Hepatic stellate cell (primary cell): ENCODE measurements around the gene SIGLEC14.

ENCODE experiments used
- DNase-seq: peaks from one replicate; pipeline ENCODE4 v3.0.0; 2011; ENCODE audit warnings: low spot score

The SIGLEC14 gene

DNA sequence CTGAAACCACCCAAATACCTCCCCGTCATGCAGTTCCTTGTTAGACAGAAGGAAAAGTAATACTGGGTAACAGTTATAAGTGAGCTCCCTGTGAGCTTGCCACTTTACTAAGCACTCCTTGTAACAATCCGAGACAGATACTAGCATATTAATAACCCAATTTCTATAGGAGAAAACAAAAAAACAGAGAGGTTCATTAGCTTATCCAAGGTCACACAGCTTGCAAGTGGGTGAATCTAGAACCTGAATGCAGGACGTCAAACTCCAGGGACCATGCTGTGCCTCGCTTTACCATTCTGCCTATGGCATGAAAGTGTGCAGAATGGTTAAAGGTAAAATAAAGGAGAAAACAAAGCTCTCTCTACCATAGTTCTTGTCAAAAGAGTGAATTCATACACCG is 31.8 kb downstream of the SIGLEC14 start:
- DNase-seq: no peak

- DNase-seq: no peak
Measured at GRCh38 chr19:51610576-51610975, 36.0 kb downstream of the SIGLEC14 start.

DNA sequence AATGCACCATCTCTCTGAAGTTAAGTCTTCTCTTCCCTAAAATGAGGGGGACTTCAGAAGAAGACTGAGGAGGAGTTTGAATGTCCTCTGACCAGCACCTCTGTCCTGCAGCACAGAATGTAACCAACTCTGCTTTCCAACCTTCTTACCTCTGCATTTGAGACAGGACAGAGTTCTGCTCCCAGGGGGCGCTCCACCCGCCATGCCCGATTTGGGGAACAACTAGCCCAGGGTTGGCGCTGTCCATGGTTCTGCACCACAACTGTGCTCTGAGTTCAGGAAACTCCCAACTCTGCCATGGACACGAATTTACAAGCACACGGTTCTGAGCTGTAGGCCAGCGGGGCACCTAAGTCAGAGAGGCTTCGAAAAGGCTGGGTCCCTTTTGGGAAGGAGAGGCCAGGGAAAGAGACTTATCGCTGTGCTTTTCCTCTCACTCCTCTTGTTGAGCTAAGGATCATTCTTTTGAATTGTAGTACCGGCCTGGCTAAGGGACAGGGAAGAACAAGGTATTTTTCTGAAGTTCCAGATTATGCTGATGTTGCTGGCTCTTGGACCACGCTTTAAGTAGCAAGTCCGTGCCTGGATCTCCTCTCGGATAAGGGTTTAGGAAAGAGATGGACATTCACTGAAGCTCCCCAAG is 38.6 kb downstream of the SIGLEC14 start:
- DNase-seq: peak; percentile 62

- no peak for DNase-seq
Measured at GRCh38 chr19:51607077-51607476, 39.5 kb downstream of the SIGLEC14 start.

DNA sequence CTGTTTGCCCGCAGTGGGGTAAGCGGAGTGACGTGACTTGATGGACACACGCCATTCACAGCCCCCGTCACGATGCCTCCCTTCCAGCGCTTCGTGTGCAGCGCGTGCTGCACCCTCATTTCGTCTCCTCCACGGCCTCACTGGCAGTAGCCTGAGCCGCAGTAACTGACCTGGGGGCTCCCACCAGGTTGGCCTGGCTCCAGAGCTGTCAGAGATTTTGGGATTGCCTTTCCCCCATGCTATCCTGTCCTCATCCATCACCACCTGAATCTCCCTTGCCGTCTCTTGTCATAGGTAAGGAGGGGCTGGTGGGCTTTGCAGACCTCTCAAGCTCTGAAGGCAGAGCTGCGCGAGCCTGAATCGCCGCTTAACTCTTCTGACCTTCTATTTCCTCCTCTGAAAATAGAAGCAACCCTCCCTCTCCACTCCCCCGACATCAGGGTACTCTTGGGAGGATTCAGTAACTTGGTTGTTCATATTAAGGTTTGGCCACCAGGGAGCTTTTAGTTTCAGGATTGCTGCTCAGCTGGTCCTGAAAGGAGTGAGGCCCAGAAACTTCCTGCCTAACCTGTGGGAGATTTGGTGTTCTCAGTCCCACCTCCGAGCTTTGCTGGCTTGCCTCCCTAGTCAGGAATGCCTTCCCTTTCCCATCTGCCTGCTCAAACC is 44.3 kb downstream of the SIGLEC14 start:
- no peak for DNase-seq

- no peak for DNase-seq
Measured at GRCh38 chr19:51600940-51601580, 45.6 kb downstream of the SIGLEC14 start.

GRCh38 chr19:51599084-51599483 is 47.5 kb downstream of the SIGLEC14 start:
- no peak for DNase-seq

DNA sequence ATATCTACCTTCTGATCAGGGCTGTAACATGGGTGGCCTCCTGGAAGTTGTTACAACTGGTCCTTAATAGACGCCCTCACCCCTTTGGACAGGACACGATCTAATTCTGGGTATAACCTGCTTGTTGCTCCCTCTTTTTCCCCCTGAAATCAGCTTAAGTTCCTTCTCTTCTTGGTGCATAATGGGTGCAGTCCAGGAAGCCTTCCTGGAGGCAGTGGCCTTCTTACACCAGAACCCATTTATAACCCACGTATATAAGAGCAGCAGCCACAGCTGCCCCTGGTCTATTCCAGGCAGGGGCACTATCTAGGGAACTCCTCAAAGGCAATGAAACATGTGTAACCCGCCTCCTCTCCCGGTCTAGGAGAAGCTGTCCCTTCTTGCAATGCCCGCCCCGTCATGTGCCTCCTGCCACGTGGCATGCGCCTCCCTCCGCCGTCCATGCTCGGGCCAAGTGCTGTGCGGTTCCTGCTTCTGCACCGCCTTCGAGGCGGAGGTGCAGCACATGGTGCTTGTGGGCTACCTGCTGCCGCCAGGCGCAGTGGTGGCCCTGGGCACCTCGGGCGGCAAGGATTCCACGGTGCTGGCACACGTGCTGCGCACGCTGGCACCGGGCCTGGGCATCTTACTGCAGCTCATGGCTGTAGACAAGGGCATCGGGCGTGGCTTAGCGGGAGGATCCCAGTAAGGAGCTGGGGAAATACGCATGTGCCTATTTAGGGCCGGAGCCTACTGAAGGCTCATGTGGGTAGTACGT is 48.3 kb downstream of the SIGLEC14 start:
- no peak for DNase-seq

DNA sequence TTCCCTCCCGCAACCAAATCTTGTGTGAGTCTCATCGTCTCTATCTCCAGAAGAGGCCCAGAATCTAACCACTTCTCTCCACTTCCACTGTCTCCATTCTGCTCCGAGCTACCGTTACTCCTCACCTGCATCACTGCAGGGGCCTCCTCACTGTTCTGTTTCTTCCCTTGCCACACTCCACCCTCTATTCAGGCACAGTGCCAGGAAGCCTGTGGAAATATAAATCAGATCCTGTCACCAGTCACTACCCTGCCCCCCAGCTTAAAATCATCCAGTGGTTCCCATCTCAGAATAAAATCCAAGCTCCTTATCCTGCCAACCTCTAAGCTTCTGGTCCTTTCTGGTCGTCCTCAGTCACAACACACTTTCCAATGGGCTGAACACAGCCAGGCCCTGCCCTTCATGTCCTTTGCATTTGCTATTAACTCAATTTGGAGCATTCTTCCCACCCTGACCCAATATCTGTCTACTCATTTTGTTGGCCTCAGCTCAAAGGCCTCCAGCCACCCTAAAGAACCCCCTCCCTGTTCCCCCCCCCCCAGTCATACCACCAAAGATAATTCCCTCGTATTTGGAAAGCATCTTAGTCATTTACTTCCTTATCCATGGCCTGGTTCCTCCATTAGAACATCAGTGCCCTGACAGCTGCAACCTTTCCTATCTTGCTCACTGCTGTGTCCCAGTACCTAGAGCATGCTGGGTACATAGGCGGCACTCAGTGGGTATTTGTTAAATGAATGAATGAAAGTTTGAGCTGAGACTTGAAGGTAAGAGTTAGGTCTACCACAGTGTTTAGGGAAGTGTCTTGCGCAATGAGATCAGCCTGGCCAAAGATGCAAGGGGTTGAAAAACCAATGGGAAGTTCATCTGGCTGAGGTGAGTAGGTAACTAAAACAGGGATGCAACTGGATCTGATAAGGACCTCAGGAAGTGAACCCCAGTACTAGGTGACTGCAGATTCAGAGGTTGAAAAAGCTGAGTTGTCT is 51.1 kb downstream of the SIGLEC14 start:
- DNase-seq: no peak

GRCh38 chr19:51594774-51595109 is 51.9 kb downstream of the SIGLEC14 start:
- no peak for DNase-seq

GRCh38 chr19:51593969-51594773 is 52.5 kb downstream of the SIGLEC14 start:
- peak; percentile 98 for DNase-seq

- DNase-seq: no peak
Measured at GRCh38 chr19:51593138-51593890, 53.3 kb downstream of the SIGLEC14 start.
